ENCODE measurements around the gene APOBR. TPM values are rescaled to one million over a fixed set of nuclear protein-coding genes. Genes with fewer than 3 reads are reported as not detected.

Gene APOBR
- total and polyA plus RNA-seq, 3 experiments from 2014 or later, result 4.9 to 8.0 (median 7.7) TPM

GRCh38 chr16:28511801-28512789 is 17.7 kb downstream of the APOBR start:
- Histone ChIP-seq H3K4me3 (ENCODE audit: low read length) (no peak overlapping the region), H3K27me3 (ENCODE audit: insufficient read depth, low read length, poor library complexity, severe bottlenecking) (no peaks in the 10 kb centered on the region), H3K4me1 (ENCODE audit: insufficient read depth, low read length) (peaks cover 13% of the 10 kb centered on the region), H3K27ac (ENCODE audit: low read depth, low read length) (no peak overlapping the region), H3K36me3 (ENCODE audit: insufficient read depth, low read length) (no peaks in the 10 kb centered on the region), H3K9me3 (ENCODE audit: low read length) (no peaks in the 10 kb centered on the region)
- Mint-ChIP-seq H3K4me3 (no peak overlapping the region), H3K9me3 (no peaks in the 10 kb centered on the region), H3K27ac (peak overlapping the region in 1 of 8 donors; percentile 63), H3K27me3 (no peaks in the 10 kb centered on the region), H3K4me1 (peaks cover 11 to 18% (median 16%) of the 10 kb centered on the region in 3 donors), H3K36me3 (no peaks in the 10 kb centered on the region)
- CTCF ChIA-PET, result no interaction called here
- POLR2A ChIA-PET, result no interaction called here
- DNase-seq, result no peak

GRCh38 chr16:28513484-28514181 is 19.2 kb downstream of the APOBR start:
- Mint-ChIP-seq H3K4me3 (no peak overlapping the region), H3K9me3 (no peaks in the 10 kb centered on the region), H3K4me1 (peaks cover 4 to 5% (median 4%) of the 10 kb centered on the region in 3 donors), H3K27me3 (no peaks in the 10 kb centered on the region), H3K27ac (peak overlapping the region in 3 of 8 donors; percentile 24 to 65 (median 56)), H3K36me3 (no peaks in the 10 kb centered on the region)
- H3K27me3 ChIP-seq (ENCODE audit: insufficient read depth, low read length, poor library complexity, severe bottlenecking), result no peaks in the 10 kb centered on the region
- H3K36me3 ChIP-seq (ENCODE audit: insufficient read depth, low read length), result no peaks in the 10 kb centered on the region
- H3K9me3 ChIP-seq (ENCODE audit: low read length), result no peaks in the 10 kb centered on the region
- H3K4me1 ChIP-seq (ENCODE audit: insufficient read depth, low read length), result no peaks in the 10 kb centered on the region
- DNase-seq, result no peak
- no peak overlapping the region for H3K27ac ChIP-seq (ENCODE audit: low read depth, low read length)
- ChIA-PET POLR2A (interaction anchor here (0.6 kb wide), 1 partner anchor 22 kb away, joined by 3 read pairs; the partner anchor contains the start of gene CLN3), CTCF (no interaction called here)
- H3K4me3 ChIP-seq (ENCODE audit: low read length), result no peak overlapping the region

- Mint-ChIP-seq H3K27me3 (no peaks in the 10 kb centered on the region), H3K27ac (no peak overlapping the region), H3K36me3 (no peaks in the 10 kb centered on the region), H3K4me3 (no peak overlapping the region), H3K4me1 (peaks cover 4 to 5% (median 4%) of the 10 kb centered on the region in 3 donors), H3K9me3 (no peaks in the 10 kb centered on the region)
- Histone ChIP-seq H3K36me3 (ENCODE audit: insufficient read depth, low read length) (no peaks in the 10 kb centered on the region), H3K27me3 (ENCODE audit: insufficient read depth, low read length, poor library complexity, severe bottlenecking) (no peaks in the 10 kb centered on the region), H3K4me3 (ENCODE audit: low read length) (no peak overlapping the region), H3K4me1 (ENCODE audit: insufficient read depth, low read length) (no peaks in the 10 kb centered on the region), H3K9me3 (ENCODE audit: low read length) (no peaks in the 10 kb centered on the region), H3K27ac (ENCODE audit: low read depth, low read length) (no peak overlapping the region)
- DNase-seq, result no peak
- ChIA-PET CTCF (no interaction called here), POLR2A (interaction anchor here (0.7 kb wide), 1 partner anchor 27 kb away, joined by 5 read pairs; no protein-coding TSS in a partner anchor)
Observed at GRCh38 chr16:28514246-28514645, 19.8 kb downstream of the APOBR start.

GRCh38 chr16:28520672-28521071 is 26.2 kb downstream of the APOBR start:
- Histone ChIP-seq H3K4me1 (ENCODE audit: insufficient read depth, low read length) (no peaks in the 10 kb centered on the region), H3K27me3 (ENCODE audit: insufficient read depth, low read length, poor library complexity, severe bottlenecking) (no peaks in the 10 kb centered on the region), H3K36me3 (ENCODE audit: insufficient read depth, low read length) (no peaks in the 10 kb centered on the region), H3K27ac (ENCODE audit: low read depth, low read length) (no peak overlapping the region), H3K4me3 (ENCODE audit: low read length) (no peak overlapping the region), H3K9me3 (ENCODE audit: low read length) (no peaks in the 10 kb centered on the region)
- no peaks in the 10 kb centered on the region for H3K9me3 Mint-ChIP-seq
- peaks cover 0 to 2% of the 10 kb centered on the region in 2 donors for H3K27me3 Mint-ChIP-seq
- POLR2A ChIA-PET, result interaction anchor here (0.5 kb wide), 1 partner anchor 21 kb away, joined by 4 read pairs; no protein-coding TSS in a partner anchor
- DNase-seq, result no peak
- H3K36me3 Mint-ChIP-seq, result no peaks in the 10 kb centered on the region
- CTCF ChIA-PET, result no interaction called here
- peaks cover 0 to 9% (median 0%) of the 10 kb centered on the region in 3 donors for H3K4me1 Mint-ChIP-seq
- no peak overlapping the region for H3K4me3 Mint-ChIP-seq
- no peak overlapping the region for H3K27ac Mint-ChIP-seq

DNA sequence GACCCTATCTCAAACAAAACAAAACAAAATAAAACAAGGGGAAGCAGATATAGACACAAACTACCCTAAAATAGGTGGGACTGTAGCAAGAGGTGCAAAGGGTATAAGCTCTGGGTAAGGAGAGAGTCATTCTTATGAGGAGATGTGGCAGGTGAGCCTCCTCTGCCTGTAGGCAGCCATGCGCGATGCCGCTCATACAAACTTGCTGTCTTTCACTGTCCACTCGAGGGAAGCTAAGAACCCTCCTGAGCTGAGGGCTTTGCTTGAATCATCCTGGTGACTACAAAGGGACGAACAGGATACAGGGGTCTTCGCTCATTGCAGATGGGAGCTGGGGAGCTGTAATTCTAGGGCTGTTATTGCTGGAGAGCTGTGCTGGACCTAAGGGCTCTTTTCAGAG is 27.0 kb downstream of the APOBR start:
- DNase-seq, result no peak
- Histone ChIP-seq H3K27ac (ENCODE audit: low read depth, low read length) (no peak overlapping the region), H3K27me3 (ENCODE audit: insufficient read depth, low read length, poor library complexity, severe bottlenecking) (no peaks in the 10 kb centered on the region), H3K36me3 (ENCODE audit: insufficient read depth, low read length) (no peaks in the 10 kb centered on the region), H3K4me3 (ENCODE audit: low read length) (no peak overlapping the region), H3K4me1 (ENCODE audit: insufficient read depth, low read length) (no peaks in the 10 kb centered on the region), H3K9me3 (ENCODE audit: low read length) (no peaks in the 10 kb centered on the region)
- no peak overlapping the region for H3K27ac Mint-ChIP-seq
- no peaks in the 10 kb centered on the region for H3K9me3 Mint-ChIP-seq
- CTCF ChIA-PET, result no interaction called here
- H3K4me1 Mint-ChIP-seq, result peaks cover 0 to 9% (median 0%) of the 10 kb centered on the region in 3 donors
- POLR2A ChIA-PET, result no interaction called here
- H3K4me3 Mint-ChIP-seq, result no peak overlapping the region
- no peaks in the 10 kb centered on the region for H3K36me3 Mint-ChIP-seq
- peaks cover 0 to 2% of the 10 kb centered on the region in 2 donors for H3K27me3 Mint-ChIP-seq

DNA sequence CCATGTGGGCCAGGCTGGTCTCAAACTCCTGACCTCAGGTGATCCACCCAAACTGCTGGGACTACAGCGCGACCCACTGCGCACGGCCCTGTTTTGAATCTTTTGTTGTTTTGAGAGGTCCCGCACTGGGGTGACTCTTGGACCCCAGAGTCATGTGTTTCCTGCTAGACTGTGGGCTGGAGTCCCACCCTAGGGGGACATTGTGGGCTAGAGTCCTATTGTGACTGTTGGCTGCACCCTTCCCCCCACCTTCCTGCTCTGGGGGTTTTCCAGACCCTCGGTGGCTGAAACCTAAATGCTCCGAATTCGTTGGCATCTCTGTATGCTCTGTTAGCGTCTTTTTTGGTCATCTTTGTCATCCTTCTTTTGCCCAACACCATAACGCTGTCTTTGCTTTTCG is 28.3 kb downstream of the APOBR start:
- no peaks in the 10 kb centered on the region for H3K36me3 Mint-ChIP-seq
- Histone ChIP-seq H3K27ac (ENCODE audit: low read depth, low read length) (no peak overlapping the region), H3K4me1 (ENCODE audit: insufficient read depth, low read length) (no peaks in the 10 kb centered on the region), H3K9me3 (ENCODE audit: low read length) (no peaks in the 10 kb centered on the region), H3K4me3 (ENCODE audit: low read length) (no peak overlapping the region), H3K36me3 (ENCODE audit: insufficient read depth, low read length) (no peaks in the 10 kb centered on the region), H3K27me3 (ENCODE audit: insufficient read depth, low read length, poor library complexity, severe bottlenecking) (no peaks in the 10 kb centered on the region)
- POLR2A ChIA-PET, result no interaction called here
- H3K27me3 Mint-ChIP-seq, result peaks cover 0 to 2% of the 10 kb centered on the region in 2 donors
- H3K9me3 Mint-ChIP-seq, result no peaks in the 10 kb centered on the region
- no peak overlapping the region for H3K4me3 Mint-ChIP-seq
- H3K4me1 Mint-ChIP-seq, result peaks cover 0 to 9% (median 0%) of the 10 kb centered on the region in 3 donors
- CTCF ChIA-PET, result no interaction called here
- DNase-seq, result no peak
- no peak overlapping the region for H3K27ac Mint-ChIP-seq

DNA sequence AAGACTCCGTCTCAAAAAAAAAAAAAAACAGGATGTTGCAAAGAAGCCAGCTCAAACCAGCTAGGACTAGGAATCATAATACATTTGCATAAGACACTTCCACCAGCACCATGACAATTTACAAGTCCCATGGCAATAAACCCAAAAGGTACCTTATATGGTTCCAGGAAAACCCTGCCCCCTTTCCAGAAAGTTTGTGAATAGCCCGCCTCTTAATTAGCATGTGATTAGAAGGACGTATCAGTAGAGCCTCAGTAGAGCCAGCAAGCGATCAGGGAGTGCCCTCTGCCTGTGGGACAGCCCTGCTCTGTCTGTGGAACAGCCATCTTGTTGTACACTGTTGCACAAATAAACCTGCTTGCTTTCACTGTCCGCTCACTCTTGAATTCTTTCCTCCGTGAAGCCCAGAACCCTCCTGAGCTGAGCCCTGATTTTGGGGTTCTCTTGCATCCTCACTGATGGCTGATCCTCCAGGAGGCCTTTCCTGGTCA is 30.3 kb downstream of the APOBR start:
- H3K27me3 Mint-ChIP-seq, result peaks cover 0 to 2% of the 10 kb centered on the region in 2 donors
- Histone ChIP-seq H3K4me3 (ENCODE audit: low read length) (no peak overlapping the region), H3K9me3 (ENCODE audit: low read length) (no peaks in the 10 kb centered on the region), H3K36me3 (ENCODE audit: insufficient read depth, low read length) (no peaks in the 10 kb centered on the region), H3K27me3 (ENCODE audit: insufficient read depth, low read length, poor library complexity, severe bottlenecking) (no peaks in the 10 kb centered on the region), H3K27ac (ENCODE audit: low read depth, low read length) (no peak overlapping the region), H3K4me1 (ENCODE audit: insufficient read depth, low read length) (no peaks in the 10 kb centered on the region)
- ChIA-PET CTCF (no interaction called here), POLR2A (interaction anchor here (0.6 kb wide), 1 partner anchor 25 kb away, joined by 4 read pairs; no protein-coding TSS in a partner anchor)
- peaks cover 0 to 9% (median 0%) of the 10 kb centered on the region in 3 donors for H3K4me1 Mint-ChIP-seq
- H3K36me3 Mint-ChIP-seq, result no peaks in the 10 kb centered on the region
- H3K4me3 Mint-ChIP-seq, result no peak overlapping the region
- H3K27ac Mint-ChIP-seq, result peak overlapping the region in 1 of 8 donors; percentile 60
- no peak for DNase-seq
- no peaks in the 10 kb centered on the region for H3K9me3 Mint-ChIP-seq
